Astrocyte (in vitro differentiated cells and primary cell): Measurements from ENCODE around the gene MACC1.

ENCODE experiments used
- EZH2 ChIP-seq: IDR thresholded peaks from 2 replicates; pipeline ENCODE4 v1.6.1; 2012; ENCODE audit warnings: mild to moderate bottlenecking, low read length, inconsistent platforms; ENCODE audit not compliant: insufficient read depth
- TF ChIP-seq, protein P1 (sequence below): IDR thresholded peaks from 2 replicates; pipeline ENCODE4 v1.5.1; 2011; ENCODE audit warnings: low read depth, mild to moderate bottlenecking, inconsistent platforms, low read length, moderate library complexity; ENCODE audit not compliant: insufficient read depth

DNA sequence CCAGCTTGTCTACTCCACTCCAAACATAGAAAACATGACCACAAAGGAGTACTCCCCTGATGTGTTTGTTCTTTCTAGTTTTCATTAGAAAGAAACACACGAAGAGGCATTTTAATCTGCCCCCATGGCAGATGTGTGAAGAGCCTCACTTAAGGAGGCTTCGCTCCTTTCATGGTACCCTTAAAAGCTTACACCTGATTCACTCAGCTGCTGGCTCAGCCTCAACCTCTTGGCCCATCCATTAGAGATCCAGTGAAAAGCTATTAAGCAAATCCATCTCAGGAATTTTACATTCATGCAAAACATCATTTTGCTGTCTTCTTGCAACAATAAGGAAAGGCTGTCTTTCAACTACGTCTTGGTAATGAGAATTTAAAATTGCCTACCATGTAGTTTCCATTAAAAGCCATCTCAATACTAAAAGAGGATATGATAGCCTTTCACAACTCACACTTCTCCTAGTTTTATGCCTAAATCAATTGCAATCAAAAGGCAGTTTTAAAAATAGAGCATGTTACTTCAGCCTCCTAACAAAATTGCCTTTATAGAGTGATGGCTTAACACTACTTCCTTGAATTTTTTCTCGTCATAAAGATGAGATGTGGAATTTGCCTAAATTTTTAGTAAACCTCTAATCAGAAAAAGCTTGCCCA is 22.7 kb downstream of the MACC1 start:
- TF ChIP-seq, protein P1, sequence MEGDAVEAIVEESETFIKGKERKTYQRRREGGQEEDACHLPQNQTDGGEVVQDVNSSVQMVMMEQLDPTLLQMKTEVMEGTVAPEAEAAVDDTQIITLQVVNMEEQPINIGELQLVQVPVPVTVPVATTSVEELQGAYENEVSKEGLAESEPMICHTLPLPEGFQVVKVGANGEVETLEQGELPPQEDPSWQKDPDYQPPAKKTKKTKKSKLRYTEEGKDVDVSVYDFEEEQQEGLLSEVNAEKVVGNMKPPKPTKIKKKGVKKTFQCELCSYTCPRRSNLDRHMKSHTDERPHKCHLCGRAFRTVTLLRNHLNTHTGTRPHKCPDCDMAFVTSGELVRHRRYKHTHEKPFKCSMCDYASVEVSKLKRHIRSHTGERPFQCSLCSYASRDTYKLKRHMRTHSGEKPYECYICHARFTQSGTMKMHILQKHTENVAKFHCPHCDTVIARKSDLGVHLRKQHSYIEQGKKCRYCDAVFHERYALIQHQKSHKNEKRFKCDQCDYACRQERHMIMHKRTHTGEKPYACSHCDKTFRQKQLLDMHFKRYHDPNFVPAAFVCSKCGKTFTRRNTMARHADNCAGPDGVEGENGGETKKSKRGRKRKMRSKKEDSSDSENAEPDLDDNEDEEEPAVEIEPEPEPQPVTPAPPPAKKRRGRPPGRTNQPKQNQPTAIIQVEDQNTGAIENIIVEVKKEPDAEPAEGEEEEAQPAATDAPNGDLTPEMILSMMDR = no peak
- no peak for TF ChIP-seq EZH2
